A549 treated with AZD9567 at 1 μM for 4 hours (cell line): ENCODE data around the gene PKP2. TPM values are rescaled to one million over a fixed set of nuclear protein-coding genes. Genes with fewer than 3 reads are reported as not detected.

Experiments
- total RNA-seq: library from RNA; stranded (reverse); fragments of 200-300 nt; extraction: Qiagen RNA extraction; gene quantifications from 5 replicates; pipeline ENCODE4 v1.2.3, GENCODE V29; 2022; ENCODE audit not compliant: insufficient read depth

PKP2 gene
- 5.2 to 11.6 TPM (median 5.9 TPM) in 5 replicates for total RNA-seq

DNA sequence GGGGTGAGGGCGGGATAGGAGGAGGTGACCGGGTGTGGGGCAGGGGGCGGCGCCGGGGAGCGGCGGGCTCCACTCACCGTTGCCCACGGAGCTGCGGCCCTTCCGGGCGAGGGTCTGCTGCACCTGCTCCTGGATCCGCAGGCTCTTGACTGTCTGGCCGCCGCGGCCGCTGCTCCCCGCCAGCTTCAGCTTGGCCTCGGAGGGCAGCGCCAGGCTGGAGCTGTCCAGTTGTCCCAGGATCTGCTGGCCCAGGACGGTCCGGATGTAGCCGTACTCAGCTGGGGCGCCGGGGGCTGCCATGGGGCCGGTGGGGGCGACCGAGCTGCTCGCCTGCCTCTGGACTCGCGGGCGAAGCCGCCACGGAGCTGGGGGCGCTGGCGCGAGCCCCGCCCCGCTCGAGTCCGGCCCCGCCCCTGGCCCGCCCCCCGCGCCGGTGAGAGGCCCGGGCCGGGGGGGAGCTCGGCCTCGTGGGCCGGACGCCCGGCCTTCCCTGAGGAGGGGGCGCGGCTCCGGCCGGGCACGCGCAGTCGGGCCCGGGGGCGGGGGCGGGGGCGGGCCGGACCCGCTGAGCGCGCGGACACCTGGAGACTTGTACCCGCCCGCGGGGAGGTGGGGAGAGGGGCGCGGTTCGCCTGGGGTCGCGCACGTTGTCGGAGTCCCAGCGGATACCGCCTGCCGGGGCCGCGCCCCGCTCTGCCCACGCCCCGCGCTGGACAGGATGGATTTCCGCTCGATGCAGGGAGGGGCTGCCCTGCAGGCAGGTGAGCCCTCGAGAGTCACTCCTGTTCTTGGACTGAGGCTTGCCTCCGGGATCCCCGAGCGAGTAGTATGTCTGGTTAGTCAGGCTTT is at the start of gene PKP2:
PKP2 (minus strand) TSS at position 346 of the 849 bp plus-strand sequence; CDS start at position 300, 46 bp downstream.

DNA sequence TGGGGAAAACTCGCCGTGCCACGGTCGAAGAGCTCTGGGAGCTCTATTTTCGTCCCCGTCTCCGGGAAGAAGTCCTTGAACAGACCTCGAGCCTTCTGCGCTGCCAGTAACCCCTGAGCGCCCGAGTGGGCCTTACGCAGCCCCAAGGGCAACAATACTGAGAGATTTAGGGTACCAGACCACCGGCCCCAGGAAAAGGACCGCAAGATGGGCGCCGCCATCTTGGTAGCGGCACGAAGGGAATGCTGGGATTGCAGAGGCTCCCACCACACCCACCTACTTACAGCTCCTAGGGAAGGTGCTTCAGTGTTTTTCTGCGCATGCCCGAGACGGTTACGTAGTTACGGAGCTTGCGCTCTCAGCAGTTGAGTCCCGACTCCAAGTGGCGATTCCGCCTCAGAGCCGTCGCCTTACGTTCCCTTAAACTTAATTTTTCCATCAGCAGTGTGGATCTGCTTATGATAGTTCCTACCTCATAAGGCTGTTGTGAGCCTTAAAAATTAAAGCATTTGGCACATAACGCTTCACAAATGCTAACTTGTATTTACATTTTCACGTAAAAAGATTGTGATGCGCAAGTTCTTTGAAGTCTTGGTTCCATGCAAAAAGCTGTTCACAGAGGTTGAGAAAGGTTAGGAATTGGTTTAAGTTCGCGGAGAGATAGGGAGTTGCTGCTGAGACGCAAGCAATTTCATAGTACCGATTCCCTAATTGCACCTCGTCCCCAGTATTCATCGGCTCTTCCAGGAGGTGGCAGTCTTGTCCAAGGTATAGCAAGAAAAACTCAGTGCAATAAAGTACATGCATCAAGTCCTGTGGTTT is 140.7 kb downstream of the PKP2 start, which contains the start of gene YARS2:
YARS2 (minus strand) TSS at position 244 of the 822 bp plus-strand sequence; CDS start at position 221, 23 bp downstream.

Other genes with a start within 250 kb of the PKP2 start
- 53.8 to 64.9 TPM (median 62.9 TPM) in 5 replicates for gene DNM1L, start 217.5 kb downstream of the PKP2 start, total RNA-seq
- 22.5 to 31.4 TPM (median 29.1 TPM) in 5 replicates for gene YARS2, start 140.9 kb downstream of the PKP2 start, total RNA-seq